ENCODE measurements around the gene BEND3.

DNA sequence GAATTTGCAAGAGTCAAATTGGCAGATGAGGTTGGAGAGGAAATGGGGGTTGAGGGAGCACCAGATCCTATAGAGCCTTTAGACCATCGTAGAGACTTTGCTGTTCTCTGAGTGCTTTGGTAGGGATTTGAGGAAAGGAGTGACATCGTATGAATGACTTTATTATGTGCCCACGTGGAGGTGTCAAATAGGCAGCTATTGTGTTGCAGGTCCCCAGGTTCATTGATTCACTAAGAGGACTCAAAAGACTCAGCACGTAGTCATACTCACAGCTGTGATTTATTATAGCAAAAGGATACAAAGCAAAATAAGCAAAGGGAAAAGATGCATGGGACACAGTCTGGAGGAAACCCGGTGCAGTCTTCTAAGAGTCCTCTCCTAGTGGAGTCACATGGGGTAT, 85.2 kb downstream of the BEND3 start:
- TF ChIP-seq POLR2A (IDR thresholded peaks at IDR 0.05), result no peak
- no peak for TF ChIP-seq POLR2AphosphoS5 (IDR thresholded peaks at IDR 0.05)
- TF ChIP-seq, protein P1, sequence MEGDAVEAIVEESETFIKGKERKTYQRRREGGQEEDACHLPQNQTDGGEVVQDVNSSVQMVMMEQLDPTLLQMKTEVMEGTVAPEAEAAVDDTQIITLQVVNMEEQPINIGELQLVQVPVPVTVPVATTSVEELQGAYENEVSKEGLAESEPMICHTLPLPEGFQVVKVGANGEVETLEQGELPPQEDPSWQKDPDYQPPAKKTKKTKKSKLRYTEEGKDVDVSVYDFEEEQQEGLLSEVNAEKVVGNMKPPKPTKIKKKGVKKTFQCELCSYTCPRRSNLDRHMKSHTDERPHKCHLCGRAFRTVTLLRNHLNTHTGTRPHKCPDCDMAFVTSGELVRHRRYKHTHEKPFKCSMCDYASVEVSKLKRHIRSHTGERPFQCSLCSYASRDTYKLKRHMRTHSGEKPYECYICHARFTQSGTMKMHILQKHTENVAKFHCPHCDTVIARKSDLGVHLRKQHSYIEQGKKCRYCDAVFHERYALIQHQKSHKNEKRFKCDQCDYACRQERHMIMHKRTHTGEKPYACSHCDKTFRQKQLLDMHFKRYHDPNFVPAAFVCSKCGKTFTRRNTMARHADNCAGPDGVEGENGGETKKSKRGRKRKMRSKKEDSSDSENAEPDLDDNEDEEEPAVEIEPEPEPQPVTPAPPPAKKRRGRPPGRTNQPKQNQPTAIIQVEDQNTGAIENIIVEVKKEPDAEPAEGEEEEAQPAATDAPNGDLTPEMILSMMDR (IDR thresholded peaks at IDR 0.05), result no peak
